Aorta (tissue), 5 donors: ENCODE data around the gene STON2. TPM values are rescaled to one million over a fixed set of nuclear protein-coding genes. Genes with fewer than 3 reads are reported as not detected.

Experiments
- ATAC-seq: fragments of 200-7000 bp; cut with Tn5 transposase; one replicate; pipeline ENCODE4 v1.9.1; 2022; ENCODE audit warnings: moderate library complexity; ENCODE audit not compliant: low FRiP score
- DNase-seq, 2 donors: peaks; one replicate each; pipeline ENCODE4 v3.0.0-alpha.2; 2020
- H3K27ac ChIP-seq, 2 donors: one replicate each; pipeline ENCODE4 v1.5.1; 2013; ENCODE audit warnings: low read length in 2 of 2, mild to moderate bottlenecking in 2 of 2, moderate library complexity in 2 of 2, control low read depth in 1 of 2, inconsistent platforms in 1 of 2, low read depth in 1 of 2
- H3K27me3 ChIP-seq, 2 donors: one replicate each; pipeline ENCODE4 v1.6.1; 2013; ENCODE audit warnings: control low read depth in 1 of 2, low read length in 1 of 2, mild to moderate bottlenecking in 1 of 2, moderate library complexity in 1 of 2; ENCODE audit not compliant: insufficient read depth in 2 of 2, control insufficient read depth in 1 of 2
- H3K36me3 ChIP-seq, 2 donors: one replicate each; pipeline ENCODE4 v1.6.1; 2013; ENCODE audit warnings: control low read depth in 1 of 2, low read length in 1 of 2, mild to moderate bottlenecking in 1 of 2; ENCODE audit not compliant: insufficient read depth in 2 of 2, control insufficient read depth in 1 of 2
- H3K4me1 ChIP-seq, 2 donors: one replicate each; pipeline ENCODE4 v1.6.1; 2013; ENCODE audit warnings: low read length in 2 of 2, control low read depth in 1 of 2, mild to moderate bottlenecking in 1 of 2, moderate library complexity in 1 of 2; ENCODE audit not compliant: insufficient read depth in 2 of 2, control insufficient read depth in 1 of 2
- H3K4me3 ChIP-seq, 2 donors: one replicate each; pipeline ENCODE4 v1.5.1; 2013; ENCODE audit warnings: low read length in 2 of 2, control low read depth in 1 of 2, mild to moderate bottlenecking in 1 of 2
- H3K9me3 ChIP-seq: one replicate; pipeline ENCODE4 v1.6.1; 2013; ENCODE audit warnings: mild to moderate bottlenecking, low read length; ENCODE audit not compliant: control insufficient read depth
- WGBS, 2 donors: extraction: QIAGEN DNeasy Blood & Tissue Kit; methylation state at CpG; one replicate each; pipeline ENCODE4 v1.1.7; 2013; 5-methylcytosine and 5-hydroxymethylcytosine counted together
- intact Hi-C, 2 donors: fragments of 100-400 bp; cut with DNase I; formaldehyde crosslinking; loops; one replicate each; pipeline versions ENCODE4 v1.14.2 to v1.15.0; 2022
- polyA plus RNA-seq, 2 donors: library from polyadenylated mRNA; stranded (reverse); fragments of 200-250 nt; gene quantifications; one replicate each; pipeline ENCODE4 v1.2.3, GENCODE V29; 2013
- total RNA-seq, 2 donors: library from RNA; stranded (reverse); fragmentation: NEBNext Ultra II Directional; extraction: Animal tissue kit (Norgen Biotek cat#: 25700); gene quantifications; one replicate each; pipeline ENCODE4 v1.2.1, GENCODE V29; 2021
- donor health status: healthy with polysubstance abuse.
- donor health status: Bipolar disorder and iron deficiency.
- donor health status: DM: no; HTN: no; CAD: no.
- donor health status: DM: no; HTN: no; CAD: no.
- donor health status: DM: yes; HTN: yes; CAD: no.

The STON2 gene
- total and polyA plus RNA-seq, 4 donors, result 0.03 to 20.5 (median 6.3) TPM

- Histone ChIP-seq H3K4me3 (no peak overlapping the region), H3K27ac (no peak overlapping the region), H3K27me3 (no peaks in the 10 kb centered on the region), H3K36me3 (no peaks in the 10 kb centered on the region), H3K4me1 (no peaks in the 10 kb centered on the region), H3K9me3 (no peaks in the 10 kb centered on the region)
- DNase-seq, result no peak
- intact Hi-C loops, result no loop called here
- WGBS, 2 donors, result 0 to 9% methylated on average over 1 of the region's 1 CpG
- ATAC-seq, result no peak
Observed at GRCh38 chr14:81301371-81301770, 98.8 kb downstream of the STON2 start.

DNA sequence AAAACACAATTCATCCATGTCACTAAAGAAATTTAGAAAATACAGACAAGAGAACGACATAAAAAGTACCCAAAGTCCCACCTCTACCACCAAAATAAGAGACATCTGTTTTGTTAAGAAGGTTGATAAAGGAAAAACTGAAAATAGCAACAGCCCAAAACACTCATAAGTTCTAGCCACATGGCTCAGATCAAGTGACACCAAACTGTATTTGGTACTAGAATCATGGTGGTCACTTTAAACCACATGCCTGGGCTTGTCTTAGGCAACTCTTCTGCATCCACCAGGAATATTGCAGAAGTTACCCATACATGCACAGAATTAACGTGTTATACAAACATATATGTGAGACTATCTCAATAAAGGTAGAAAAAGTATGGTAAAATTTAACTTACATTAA, 101.2 kb downstream of the STON2 start:
- DNase-seq, result no peak
- Histone ChIP-seq H3K4me1 (no peaks in the 10 kb centered on the region), H3K36me3 (no peaks in the 10 kb centered on the region), H3K9me3 (no peaks in the 10 kb centered on the region), H3K27ac (no peak overlapping the region), H3K4me3 (no peak overlapping the region), H3K27me3 (no peaks in the 10 kb centered on the region)
- no peak for ATAC-seq
- intact Hi-C loops, result no loop called here
- 81 to 84% methylated on average over 2 of the region's 2 CpGs for whole genome bisulfite sequencing, 2 donors

DNA sequence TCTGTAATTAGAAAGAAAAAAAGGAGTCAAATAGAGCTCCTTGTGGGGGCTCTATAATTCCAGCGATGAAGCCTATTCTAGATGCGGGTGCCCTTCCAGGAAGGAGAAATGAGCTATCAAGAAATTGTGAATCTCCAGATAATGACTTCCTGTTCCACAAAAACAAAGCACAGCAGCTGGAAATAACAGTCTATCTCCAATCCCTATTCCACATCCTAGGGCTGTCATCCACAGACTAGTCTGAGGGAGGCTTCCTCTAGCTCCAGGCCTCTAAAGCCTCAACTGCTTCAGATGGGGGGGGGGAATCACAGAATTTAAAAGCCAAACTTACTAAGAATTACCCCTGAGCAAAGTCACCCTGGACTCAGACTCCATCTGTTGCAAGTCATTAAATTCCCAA, 102.0 kb downstream of the STON2 start:
- Histone ChIP-seq H3K27me3 (no peaks in the 10 kb centered on the region), H3K4me3 (no peak overlapping the region), H3K27ac (no peak overlapping the region), H3K9me3 (no peaks in the 10 kb centered on the region), H3K36me3 (no peaks in the 10 kb centered on the region), H3K4me1 (no peaks in the 10 kb centered on the region)
- no peak for DNase-seq
- intact Hi-C loops, result no loop called here
- 89 to 95% methylated on average over 2 of the region's 2 CpGs for WGBS, 2 donors
- ATAC-seq, result no peak

- Histone ChIP-seq H3K4me3 (no peak overlapping the region), H3K4me1 (no peaks in the 10 kb centered on the region), H3K36me3 (no peaks in the 10 kb centered on the region), H3K27ac (no peak overlapping the region), H3K27me3 (no peaks in the 10 kb centered on the region), H3K9me3 (no peaks in the 10 kb centered on the region)
- intact Hi-C loops, result no loop called here
- ATAC-seq (no peak), DNase-seq (no peak)
- 58 to 67% methylated on average over 4 of the region's 4 CpGs for WGBS, 2 donors
Observed at GRCh38 chr14:81295958-81296923, 103.9 kb downstream of the STON2 start.

DNA sequence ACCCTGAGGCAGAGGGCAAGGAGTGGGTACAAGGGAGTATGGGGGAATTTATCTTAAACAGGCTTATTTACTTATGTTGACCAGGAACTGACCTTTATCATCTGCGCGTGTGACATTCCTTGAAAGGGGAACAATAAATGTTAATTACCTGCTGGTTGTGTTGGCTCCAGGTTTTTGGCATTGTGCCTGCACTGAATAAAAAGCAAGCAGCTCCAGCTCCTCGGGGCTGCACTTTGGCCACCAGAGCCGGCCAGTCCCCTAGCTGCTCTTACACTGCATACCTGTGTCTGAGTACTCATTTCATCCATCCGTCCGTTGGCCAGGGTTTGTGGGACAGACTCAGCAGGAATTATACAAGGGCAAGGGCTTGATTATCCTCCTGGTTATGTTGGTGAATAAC, 110.6 kb downstream of the STON2 start:
- H3K27ac ChIP-seq, result no peak overlapping the region
- H3K9me3 ChIP-seq, result no peaks in the 10 kb centered on the region
- 84 to 86% methylated on average over 6 of the region's 6 CpGs for WGBS, 2 donors
- H3K4me1 ChIP-seq, result no peaks in the 10 kb centered on the region
- intact Hi-C loops, result no loop called here
- no peak overlapping the region for H3K4me3 ChIP-seq
- H3K36me3 ChIP-seq, result no peaks in the 10 kb centered on the region
- no peaks in the 10 kb centered on the region for H3K27me3 ChIP-seq
- no peak for DNase-seq
- no peak for ATAC-seq

- 73 to 77% methylated on average over 8 of the region's 8 CpGs for WGBS, 2 donors
- no peak for DNase-seq
- Histone ChIP-seq H3K9me3 (no peaks in the 10 kb centered on the region), H3K4me3 (no peak overlapping the region), H3K27me3 (no peaks in the 10 kb centered on the region), H3K4me1 (no peaks in the 10 kb centered on the region), H3K36me3 (no peaks in the 10 kb centered on the region), H3K27ac (no peak overlapping the region)
- intact Hi-C loops, result no loop called here
- ATAC-seq, result no peak
Observed at GRCh38 chr14:81286574-81287370, 113.4 kb downstream of the STON2 start.

- H3K27ac ChIP-seq, result no peak overlapping the region
- H3K4me3 ChIP-seq, result no peak overlapping the region
- H3K27me3 ChIP-seq, result no peaks in the 10 kb centered on the region
- no peak for ATAC-seq
- no peak for DNase-seq
- H3K4me1 ChIP-seq, result no peaks in the 10 kb centered on the region
- intact Hi-C loops, result no loop called here
- 89 to 92% methylated on average over 2 of the region's 2 CpGs for WGBS, 2 donors
- no peaks in the 10 kb centered on the region for H3K36me3 ChIP-seq
- H3K9me3 ChIP-seq, result no peaks in the 10 kb centered on the region
Observed at GRCh38 chr14:81285245-81285644, 114.9 kb downstream of the STON2 start.

DNA sequence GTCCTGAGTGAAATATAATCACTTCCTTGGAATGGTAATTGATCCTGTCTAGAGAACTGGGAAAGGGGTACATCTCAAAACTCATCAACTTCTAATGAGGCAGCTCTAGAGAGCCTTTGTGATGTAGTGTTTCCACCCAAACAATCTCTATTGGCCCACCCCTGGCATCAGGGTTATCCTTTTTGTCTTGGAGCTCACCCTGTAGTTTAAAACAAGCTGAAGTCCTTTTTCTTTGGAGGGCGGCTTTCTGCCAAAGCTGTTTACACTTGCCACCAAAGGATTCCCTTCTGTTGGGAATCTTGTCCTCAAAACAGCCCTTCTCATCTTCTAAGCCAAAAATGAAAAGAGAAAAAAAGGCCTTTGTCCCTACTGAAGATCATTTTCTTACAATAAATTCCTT, 118.8 kb downstream of the STON2 start:
- DNase-seq (no peak), ATAC-seq (no peak)
- Histone ChIP-seq H3K27ac (no peak overlapping the region), H3K4me3 (no peak overlapping the region), H3K4me1 (no peaks in the 10 kb centered on the region), H3K36me3 (no peaks in the 10 kb centered on the region), H3K27me3 (no peaks in the 10 kb centered on the region), H3K9me3 (no peaks in the 10 kb centered on the region)
- WGBS, 2 donors, result 88 to 95% methylated on average over 1 of the region's 1 CpG
- intact Hi-C loops, result no loop called here
